Tibial artery (tissue), 4 donors: Measurements from ENCODE around the gene ASPSCR1.

Source experiments
- DNase-seq, 2 donors: peaks; one replicate each; pipeline ENCODE4 v3.0.0-alpha.2; 2019
- H3K27ac ChIP-seq, 2 donors: fragments of 200-600 bp; sonication (generic) in 1 of 2; 1 replicate in 1 of 2; 2 replicates in 1 of 2; pipeline ENCODE4 v1.5.1; 2018 to 2019; ENCODE audit warnings: mild to moderate bottlenecking in 1 of 2
- H3K27me3 ChIP-seq, 2 donors: fragments of 200-600 bp; sonication (generic) in 1 of 2; one replicate each; pipeline versions ENCODE4 v1.5.1 to v1.6.0; 2016 to 2019
- H3K36me3 ChIP-seq, 3 donors: fragments of 200-600 bp; sonication (generic) in 2 of 3; one replicate each; pipeline ENCODE4 v1.5.1; 2016 to 2019; ENCODE audit warnings: mild to moderate bottlenecking in 2 of 3
- H3K4me1 ChIP-seq, 4 donors: fragments of 200-600 bp; sonication (generic) in 2 of 4; 1 replicate in 3 of 4; 2 replicates in 1 of 4; pipeline ENCODE4 v1.5.1; 2016 to 2019
- H3K4me3 ChIP-seq, 2 donors: fragments of 200-600 bp; sonication (generic) in 1 of 2; 1 replicate in 1 of 2; 2 replicates in 1 of 2; pipeline ENCODE4 v1.5.1; 2018 to 2019; ENCODE audit warnings: mild to moderate bottlenecking in 2 of 2
- H3K9me3 ChIP-seq, 3 donors: fragments of 200-600 bp; sonication (generic) in 1 of 3; one replicate each; pipeline ENCODE4 v1.5.1; 2016 to 2019
- CTCF ChIP-seq, 2 experiments: fragments of 200-600 bp in 1 of 2; fragments of 450-650 bp in 1 of 2; IDR thresholded peaks; one replicate each; pipeline ENCODE4 v1.5.1; 2017 to 2019; ENCODE audit warnings: antibody characterized with exemption in 2 of 2, mild to moderate bottlenecking in 1 of 2, moderate library complexity in 1 of 2
- intact Hi-C: fragments of 100-400 bp; cut with DNase I; formaldehyde crosslinking; loops from one replicate; pipeline ENCODE4 v1.15.0; 2023; ENCODE audit warnings: low total_unique reads

Gene ASPSCR1

GRCh38 chr17:82041144-82041814 is 63.9 kb downstream of the ASPSCR1 start:
- Histone ChIP-seq H3K27ac (no peak overlapping the region), H3K4me3 (no peak overlapping the region), H3K36me3 (no peaks in the 10 kb centered on the region), H3K9me3 (no peaks in the 10 kb centered on the region), H3K4me1 (peaks cover 0 to 13% (median 10%) of the 10 kb centered on the region in 4 donors), H3K27me3 (no peaks in the 10 kb centered on the region)
- intact Hi-C loops, result no loop called here
- no peak for TF ChIP-seq CTCF (IDR thresholded peaks at IDR 0.05)
- DNase-seq, result no peak

GRCh38 chr17:82042649-82043048 is 65.2 kb downstream of the ASPSCR1 start:
- Histone ChIP-seq H3K27me3 (no peaks in the 10 kb centered on the region), H3K36me3 (peaks cover 6 to 11% (median 7%) of the 10 kb centered on the region in 3 donors), H3K4me1 (peaks cover 0 to 6% (median 2%) of the 10 kb centered on the region in 4 donors), H3K27ac (no peak overlapping the region), H3K4me3 (no peak overlapping the region), H3K9me3 (no peaks in the 10 kb centered on the region)
- TF ChIP-seq CTCF (IDR thresholded peaks at IDR 0.05), result no peak
- intact Hi-C loops, result no loop called here
- no peak for DNase-seq

GRCh38 chr17:82043507-82043906 is 66.1 kb downstream of the ASPSCR1 start:
- DNase-seq, result no peak
- Histone ChIP-seq H3K4me3 (no peak overlapping the region), H3K9me3 (no peaks in the 10 kb centered on the region), H3K27me3 (no peaks in the 10 kb centered on the region), H3K36me3 (peaks cover 11 to 20% (median 15%) of the 10 kb centered on the region in 3 donors), H3K27ac (no peak overlapping the region), H3K4me1 (no peaks in the 10 kb centered on the region)
- TF ChIP-seq CTCF (IDR thresholded peaks at IDR 0.05), result no peak
- intact Hi-C loops, result no loop called here

- no peaks in the 10 kb centered on the region for H3K9me3 ChIP-seq
- H3K4me3 ChIP-seq, result no peak overlapping the region
- TF ChIP-seq CTCF (IDR thresholded peaks at IDR 0.05), result no peak
- H3K27me3 ChIP-seq, result no peaks in the 10 kb centered on the region
- intact Hi-C loops, result no loop called here
- H3K4me1 ChIP-seq, result peaks cover 0 to 18% (median 11%) of the 10 kb centered on the region in 4 donors
- peaks cover 15 to 39% (median 34%) of the 10 kb centered on the region in 3 donors for H3K36me3 ChIP-seq
- no peak overlapping the region for H3K27ac ChIP-seq
- DNase-seq, result no peak
Measured at GRCh38 chr17:82045936-82046484, 68.6 kb downstream of the ASPSCR1 start.

- DNase-seq, result no peak
- Histone ChIP-seq H3K4me3 (no peak overlapping the region), H3K36me3 (peaks cover 15 to 39% (median 34%) of the 10 kb centered on the region in 3 donors), H3K27me3 (no peaks in the 10 kb centered on the region), H3K4me1 (peaks cover 0 to 19% (median 12%) of the 10 kb centered on the region in 4 donors), H3K9me3 (no peaks in the 10 kb centered on the region), H3K27ac (no peak overlapping the region)
- TF ChIP-seq CTCF (IDR thresholded peaks at IDR 0.05), result no peak
- intact Hi-C loops, result no loop called here
Measured at GRCh38 chr17:82046903-82047302, 69.5 kb downstream of the ASPSCR1 start.
